Astrocyte (in vitro differentiated cells and primary cell): ENCODE results near the gene MAPRE2.

Experiments
- CTCF ChIP-seq: IDR thresholded peaks from 2 replicates; pipeline ENCODE4 v1.5.1; 2011; ENCODE audit warnings: low read depth, mild to moderate bottlenecking, inconsistent platforms, low read length, moderate library complexity; ENCODE audit not compliant: insufficient read depth
- EZH2 ChIP-seq: IDR thresholded peaks from 2 replicates; pipeline ENCODE4 v1.6.1; 2012; ENCODE audit warnings: mild to moderate bottlenecking, low read length, inconsistent platforms; ENCODE audit not compliant: insufficient read depth

- no peak for TF ChIP-seq CTCF
- TF ChIP-seq EZH2, result no peak
These were observed 33.4 kb downstream of the MAPRE2 start for GRCh38 chr18:35074581-35074980.
